HG02571 (cell line): ENCODE results near the gene CXCL11.
"Not testable (repeated sequence)": the region's sequence is repeated elsewhere in the genome, so short reads cannot be mapped to it uniquely, and the experiment has no call there.

Experiments used
- ATAC-seq: cut with Tn5 transposase; IDR thresholded peaks from one replicate; pipeline ENCODE4 v1.9.1; 2021; ENCODE audit warnings: mild to moderate bottlenecking, moderate library complexity; ENCODE audit not compliant: unreplicated experiment

Gene CXCL11

DNA sequence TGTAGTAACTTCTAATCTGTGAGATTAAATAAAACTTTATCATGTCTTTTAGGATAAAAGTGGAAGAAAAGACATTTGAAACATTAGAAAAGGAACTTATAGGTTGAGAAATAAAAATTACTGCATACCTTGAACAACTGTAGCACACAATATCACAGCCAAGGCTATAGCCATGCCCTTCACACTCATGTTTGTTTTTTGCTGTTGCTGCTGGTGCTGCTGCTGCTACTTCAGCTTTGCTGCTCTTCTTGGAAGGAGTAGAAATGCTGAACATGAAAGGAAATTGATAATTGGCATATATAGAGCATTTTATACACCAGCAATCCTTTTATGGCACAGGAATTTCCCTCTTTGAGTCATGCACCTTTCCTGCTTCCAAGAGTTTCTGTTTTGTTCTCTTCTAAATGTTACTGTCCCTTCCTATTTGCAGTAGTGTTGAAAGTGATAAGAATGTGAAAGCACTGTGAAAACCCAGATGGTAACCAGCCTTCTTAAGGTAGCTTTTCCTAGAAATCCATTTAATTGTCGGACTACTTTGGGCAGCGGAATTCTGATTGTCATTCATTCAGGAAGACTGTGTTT lies at the start of gene CXCL11:
CXCL11 (minus strand) TSS at position 272 of the 582 bp plus-strand sequence; CDS start at position 189, 83 bp downstream.
- no peak for ATAC-seq

GRCh38 chr4:76084542-76084941 lies 48.7 kb upstream of the CXCL11 start:
- ATAC-seq = no peak

- no peak for ATAC-seq
Observed at GRCh38 chr4:76083386-76083988, 47.6 kb upstream of the CXCL11 start.

GRCh38 chr4:76078033-76078613 lies 42.3 kb upstream of the CXCL11 start:
- ATAC-seq = no peak

- ATAC-seq = no peak
Observed at GRCh38 chr4:76074993-76075600, 39.2 kb upstream of the CXCL11 start.

DNA sequence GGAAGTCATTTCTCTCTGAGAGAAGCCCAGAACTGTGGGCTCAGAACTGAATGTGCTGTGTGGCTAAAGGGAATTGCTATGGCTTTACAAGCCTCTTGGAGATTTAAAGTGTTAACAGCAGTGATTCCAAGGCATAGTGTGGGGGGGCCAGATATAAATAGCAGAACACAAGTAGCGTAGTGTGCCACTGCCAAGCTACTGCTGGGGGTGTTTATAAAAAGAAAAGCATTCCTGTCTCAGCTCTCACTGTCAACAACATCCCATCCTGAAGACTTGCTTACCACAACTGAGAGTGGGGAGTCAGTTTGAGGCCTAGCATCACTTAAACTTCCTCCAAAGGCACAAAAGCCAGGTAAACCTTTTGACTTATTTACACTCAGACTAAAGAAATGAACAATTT lies 38.6 kb upstream of the CXCL11 start, which contains the start of gene ART3:
ART3 (plus strand) TSS at position 242 of the 400 bp plus-strand sequence. CDS start 1,181 bp downstream, outside the sequence.
- no peak for ATAC-seq

DNA sequence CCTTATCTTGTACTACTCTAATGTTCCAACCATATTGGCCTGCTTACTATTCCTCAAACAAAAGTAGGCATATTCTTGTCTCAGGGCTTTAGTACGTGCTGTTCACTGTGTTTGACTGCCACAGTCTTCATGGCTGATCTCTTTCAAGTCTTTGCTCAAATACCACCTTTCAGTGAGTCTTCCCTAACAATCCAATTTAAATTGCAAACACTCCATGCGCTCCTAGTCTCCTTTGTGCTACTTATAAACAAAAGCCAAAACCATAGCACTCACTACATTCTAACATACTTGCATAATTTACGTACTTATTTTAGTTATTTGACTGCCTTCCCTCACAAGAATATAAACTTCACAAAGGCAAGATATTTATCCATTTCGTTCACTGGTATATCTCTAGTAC lies 36.9 kb upstream of the CXCL11 start:
- no peak for ATAC-seq

DNA sequence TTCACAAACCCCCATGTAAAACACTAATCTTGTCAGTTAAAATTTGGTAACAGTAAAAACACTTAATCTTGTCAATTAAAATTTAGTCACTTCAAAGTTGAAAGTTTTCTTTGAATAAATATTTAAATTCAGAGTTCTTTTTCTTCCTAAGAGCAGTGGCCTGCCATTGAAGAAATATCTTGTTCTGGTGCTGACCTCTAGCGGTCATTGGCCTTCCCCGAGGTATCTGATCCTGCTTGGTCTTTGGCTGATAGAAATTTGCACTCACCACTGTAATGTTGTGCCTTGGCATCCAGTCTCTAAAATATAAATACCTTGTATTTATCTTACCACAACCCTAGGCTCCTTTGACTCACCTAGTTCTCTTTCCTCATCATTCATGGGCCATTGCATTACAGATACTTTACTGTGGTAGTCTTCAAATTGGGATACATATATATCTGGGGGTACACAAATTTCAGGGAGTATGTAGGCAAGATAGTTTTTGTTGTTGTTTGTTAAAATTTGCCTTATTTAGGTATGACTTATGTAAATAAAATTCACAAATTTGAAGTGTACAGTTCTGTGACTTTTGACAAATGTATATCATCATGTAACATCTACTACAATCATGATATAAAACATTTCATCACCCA lies 31.9 kb upstream of the CXCL11 start:
- peak; percentile 58 for ATAC-seq

DNA sequence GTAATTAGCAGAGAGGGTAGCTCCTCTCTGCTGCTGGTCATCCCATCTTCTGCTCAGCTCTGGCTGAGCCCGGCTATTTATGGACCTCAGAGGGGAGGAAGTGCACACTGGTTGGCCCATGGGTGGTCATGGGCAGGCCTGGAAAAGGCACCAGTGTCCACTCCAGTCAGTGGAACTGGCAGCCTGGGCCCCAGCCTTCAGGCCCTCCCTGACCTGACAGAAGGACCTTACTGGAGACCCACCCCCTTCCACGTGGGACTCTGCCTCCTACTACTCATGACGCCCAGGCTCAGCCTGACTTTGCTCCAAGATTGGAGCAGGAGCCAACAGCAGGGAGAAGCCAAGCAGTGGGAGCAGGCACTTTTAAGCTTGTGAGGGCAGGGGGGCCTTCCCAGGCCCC lies 30.7 kb upstream of the CXCL11 start:
- no peak for ATAC-seq

GRCh38 chr4:76061982-76062381 lies 26.1 kb upstream of the CXCL11 start:
- ATAC-seq = peak; percentile 63

GRCh38 chr4:76061421-76061820 lies 25.6 kb upstream of the CXCL11 start:
- ATAC-seq = no peak

DNA sequence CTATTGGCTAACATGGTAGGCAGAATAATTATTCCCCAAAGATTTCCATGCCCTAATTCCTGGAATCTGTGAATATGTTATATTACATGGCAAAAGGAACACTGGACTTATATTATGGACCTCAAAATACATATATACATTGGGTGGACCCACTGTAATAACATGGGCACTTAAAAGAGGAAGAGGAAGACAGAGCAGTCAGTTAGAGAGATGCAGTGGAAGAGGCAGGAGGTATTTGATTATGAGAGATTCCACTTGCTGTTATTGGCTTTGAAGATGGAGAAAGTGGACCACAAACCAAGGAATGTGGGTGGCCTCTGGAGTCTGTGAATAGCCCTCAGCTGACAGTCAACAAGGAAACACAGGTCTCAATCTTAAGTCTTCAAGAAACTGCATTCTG lies 24.6 kb upstream of the CXCL11 start:
- no peak for ATAC-seq

DNA sequence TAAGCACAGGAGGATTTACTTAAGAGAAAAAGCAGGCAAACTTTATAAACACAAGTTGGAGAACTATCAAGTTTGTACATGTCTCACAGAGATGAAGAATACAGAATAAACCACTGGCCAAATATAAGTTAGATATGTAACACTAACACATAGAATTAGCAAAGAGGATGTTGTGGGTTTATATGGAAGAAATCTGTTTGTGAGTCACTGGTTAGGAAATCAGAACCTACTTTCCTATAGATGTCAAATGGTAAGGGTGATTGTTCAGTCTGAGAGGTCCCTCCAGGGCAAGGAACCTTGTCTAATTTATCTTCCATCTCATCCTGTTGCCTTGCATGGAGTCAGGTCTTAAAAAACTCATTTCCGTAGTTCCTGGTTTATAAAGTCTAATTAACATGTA lies 23.9 kb upstream of the CXCL11 start:
- ATAC-seq = no peak

DNA sequence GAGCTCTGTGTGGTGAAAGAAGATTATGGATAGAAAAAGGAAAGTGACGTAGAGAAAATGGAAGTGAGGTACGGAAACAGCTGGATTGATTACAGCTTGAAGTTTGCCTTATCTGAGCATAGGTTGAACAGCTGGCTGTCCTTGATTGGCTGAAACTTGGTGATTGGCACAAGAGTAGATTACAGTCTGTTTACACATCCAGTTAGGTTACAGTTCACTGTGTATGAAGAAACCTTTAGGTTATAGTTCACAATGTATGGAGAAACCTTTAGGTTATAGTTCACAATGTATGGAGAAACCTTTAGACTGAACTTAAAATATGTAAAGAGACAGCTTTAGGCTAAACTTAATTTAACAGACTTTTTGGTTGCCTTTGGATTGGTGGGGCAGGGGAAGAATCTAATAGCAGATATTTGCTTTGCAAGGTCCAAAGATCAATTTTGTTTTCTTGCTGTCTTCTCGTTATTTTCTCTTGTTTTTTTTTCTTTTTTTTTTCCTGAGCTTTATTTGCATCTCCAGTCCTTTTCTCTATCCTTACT lies 23.1 kb upstream of the CXCL11 start:
- no peak for ATAC-seq

GRCh38 chr4:76058302-76058701 lies 22.4 kb upstream of the CXCL11 start:
- peak; percentile 40 for ATAC-seq

- no peak for ATAC-seq
Observed at GRCh38 chr4:76055421-76055820, 19.6 kb upstream of the CXCL11 start.

DNA sequence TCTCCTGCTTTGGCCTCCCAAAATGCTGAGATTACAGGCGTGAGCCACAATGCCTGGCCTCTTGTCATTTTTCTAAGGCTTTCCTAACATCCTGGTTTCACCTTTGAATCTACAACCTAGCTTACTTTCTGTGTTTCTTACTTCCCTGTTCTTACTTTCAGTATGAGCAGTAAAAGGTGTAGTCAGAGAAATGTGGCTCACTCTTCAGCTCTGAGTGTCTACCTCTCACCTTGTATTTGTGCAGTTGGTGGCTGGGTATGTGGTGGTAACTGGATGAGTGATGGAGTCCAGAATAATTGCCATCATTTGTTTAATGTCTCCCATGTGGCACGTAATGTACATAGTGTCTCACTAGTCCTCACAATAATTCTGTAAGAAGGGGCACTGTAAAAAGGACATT lies 19.1 kb upstream of the CXCL11 start:
- ATAC-seq = peak; percentile 91

DNA sequence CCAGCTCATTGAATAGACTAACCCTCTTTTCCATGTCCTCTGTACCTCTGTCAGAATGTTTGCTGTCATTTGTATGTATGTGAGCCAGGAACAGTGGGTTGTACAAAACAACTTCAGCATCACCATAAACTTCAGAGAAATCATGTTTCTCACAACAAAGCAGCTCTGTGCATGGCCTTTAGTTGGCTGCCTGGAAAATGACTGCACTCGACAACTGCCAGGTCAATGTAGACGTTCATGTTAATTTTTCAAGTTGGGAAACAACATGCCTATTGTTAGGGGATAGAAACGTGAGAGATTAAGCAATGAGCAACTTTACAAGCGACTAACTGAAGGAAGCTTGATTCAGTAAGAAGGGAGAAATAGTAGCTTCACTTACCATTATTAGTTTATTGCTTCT lies 17.9 kb upstream of the CXCL11 start:
- no peak for ATAC-seq

DNA sequence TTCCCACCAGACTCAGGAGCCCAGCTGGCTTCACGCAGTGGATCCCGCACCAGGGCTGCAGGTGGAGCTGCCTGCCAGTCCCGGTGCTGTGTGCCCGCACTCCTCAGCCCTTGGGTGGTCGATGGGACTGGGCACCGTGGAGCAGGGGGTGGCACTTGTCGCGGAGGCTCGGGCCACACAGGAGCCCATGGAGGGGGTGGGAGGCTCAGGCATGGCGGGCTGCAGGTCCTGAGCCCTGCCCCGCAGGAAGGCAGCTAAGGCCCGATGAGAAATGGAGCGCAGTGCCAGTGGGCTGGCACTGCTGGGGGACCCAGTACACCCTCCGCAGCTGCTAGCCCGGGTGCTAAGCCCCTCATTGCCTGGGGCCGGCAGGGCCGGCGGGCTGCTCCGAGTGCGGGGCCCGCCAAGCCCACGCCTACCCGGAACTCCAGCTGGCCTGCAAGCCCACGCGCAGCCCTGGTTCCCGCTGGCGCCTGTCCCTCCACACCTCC lies 14.7 kb upstream of the CXCL11 start:
- ATAC-seq = not testable (repeated sequence)

GRCh38 chr4:76049860-76050416 lies 14.1 kb upstream of the CXCL11 start:
- ATAC-seq = not testable (repeated sequence)

DNA sequence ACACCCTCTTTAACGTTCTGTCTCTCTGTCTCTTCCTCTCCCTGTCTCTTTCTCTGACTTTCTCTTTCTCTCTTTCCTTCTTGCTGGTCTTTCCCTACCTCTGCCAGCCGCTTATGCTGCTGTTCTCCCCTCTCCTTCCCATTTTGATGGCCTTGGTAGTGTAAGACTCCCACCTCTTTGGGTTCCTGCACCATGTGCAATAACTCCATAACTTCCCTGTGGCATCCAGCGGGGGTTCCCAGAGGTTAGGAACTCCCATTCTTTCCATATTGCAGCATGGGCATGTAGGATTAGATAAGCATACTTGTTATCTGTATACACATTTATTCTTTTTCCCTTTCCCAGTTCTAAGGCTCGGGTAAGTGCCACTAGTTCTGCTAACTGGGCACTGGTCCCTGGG lies 8.8 kb upstream of the CXCL11 start:
- not testable (repeated sequence) for ATAC-seq
